ENCODE results near the gene OBSCN. TPM values are rescaled to one million over a fixed set of nuclear protein-coding genes. Genes with fewer than 3 reads are reported as not detected.

Gene OBSCN
- total RNA-seq, 1 experiment from 2014 or later, result 33.3 TPM

DNA sequence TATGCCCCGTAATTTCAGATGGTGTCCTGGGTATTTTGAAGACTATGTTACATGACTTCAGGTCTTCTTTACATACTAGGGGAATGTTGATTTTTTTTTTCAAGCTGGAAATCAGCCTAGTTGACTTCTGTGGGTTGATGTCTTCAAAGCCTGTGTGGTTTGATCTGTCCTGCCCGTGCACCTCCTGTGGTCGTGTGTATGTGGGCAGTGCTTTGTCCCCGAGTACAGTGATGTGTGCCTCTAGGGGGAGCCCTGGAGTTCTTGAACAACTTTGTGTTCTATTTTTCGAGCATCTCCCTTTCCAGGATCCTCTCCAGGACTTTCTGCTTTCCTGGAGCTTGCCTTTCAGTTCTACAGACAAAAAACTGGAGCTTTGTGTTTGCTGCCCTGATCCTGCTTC, 28.9 kb downstream of the OBSCN start:
- no peak overlapping the region for H2BK20ac ChIP-seq (ENCODE audit: low read depth, low read length, poor library complexity, severe bottlenecking)
- H4K91ac ChIP-seq (ENCODE audit: insufficient read length, low read depth, low read length), result no peak overlapping the region
- no peaks in the 10 kb centered on the region for H3K4me1 ChIP-seq (ENCODE audit: insufficient read depth, low read length)
- H3K4me2 ChIP-seq (ENCODE audit: insufficient read depth, insufficient read length, low read length), result no peak overlapping the region
- H3K79me1 ChIP-seq (ENCODE audit: insufficient read depth, low read depth, low read length, poor library complexity, severe bottlenecking), result no peaks in the 10 kb centered on the region
- H2BK12ac ChIP-seq (ENCODE audit: insufficient read length, low read depth, low read length), result no peak overlapping the region
- no peak overlapping the region for H3K4me3 Mint-ChIP-seq
- no peaks in the 10 kb centered on the region for H3K23me2 ChIP-seq (ENCODE audit: insufficient read length, low read depth, low read length, poor library complexity, severe bottlenecking)
- no peak overlapping the region for H3K4ac ChIP-seq (ENCODE audit: low read depth, low read length)
- H3K18ac ChIP-seq (ENCODE audit: insufficient read length, low read depth, low read length), result no peak overlapping the region
- H4K8ac ChIP-seq (replicated peaks; ENCODE audit: insufficient read length, low read depth, low read length), result no peak overlapping the region
- TF ChIP-seq, protein P1, sequence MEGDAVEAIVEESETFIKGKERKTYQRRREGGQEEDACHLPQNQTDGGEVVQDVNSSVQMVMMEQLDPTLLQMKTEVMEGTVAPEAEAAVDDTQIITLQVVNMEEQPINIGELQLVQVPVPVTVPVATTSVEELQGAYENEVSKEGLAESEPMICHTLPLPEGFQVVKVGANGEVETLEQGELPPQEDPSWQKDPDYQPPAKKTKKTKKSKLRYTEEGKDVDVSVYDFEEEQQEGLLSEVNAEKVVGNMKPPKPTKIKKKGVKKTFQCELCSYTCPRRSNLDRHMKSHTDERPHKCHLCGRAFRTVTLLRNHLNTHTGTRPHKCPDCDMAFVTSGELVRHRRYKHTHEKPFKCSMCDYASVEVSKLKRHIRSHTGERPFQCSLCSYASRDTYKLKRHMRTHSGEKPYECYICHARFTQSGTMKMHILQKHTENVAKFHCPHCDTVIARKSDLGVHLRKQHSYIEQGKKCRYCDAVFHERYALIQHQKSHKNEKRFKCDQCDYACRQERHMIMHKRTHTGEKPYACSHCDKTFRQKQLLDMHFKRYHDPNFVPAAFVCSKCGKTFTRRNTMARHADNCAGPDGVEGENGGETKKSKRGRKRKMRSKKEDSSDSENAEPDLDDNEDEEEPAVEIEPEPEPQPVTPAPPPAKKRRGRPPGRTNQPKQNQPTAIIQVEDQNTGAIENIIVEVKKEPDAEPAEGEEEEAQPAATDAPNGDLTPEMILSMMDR (conservative IDR thresholded peaks at IDR 0.05), result peak; percentile 77
- H3K27me3 Mint-ChIP-seq (ENCODE audit: low read depth), result no peaks in the 10 kb centered on the region; the same call in 1 of the 2 replicates
- no peak overlapping the region for H4K5ac ChIP-seq (ENCODE audit: insufficient read length, low read depth, low read length)
- peaks cover 14% of the 10 kb centered on the region for H3K9me3 ChIP-seq (ENCODE audit: control insufficient read depth, low read depth, low read length)
- no CpG with 5 or more reads among the region's 5 CpGs for WGBS (ENCODE audit: extremely low coverage, insufficient read length, low lambda C conversion rate)
- no peak overlapping the region for H2BK5ac ChIP-seq (ENCODE audit: insufficient read length, low read length)
- H4K20me1 ChIP-seq (ENCODE audit: control insufficient read depth, insufficient read depth, insufficient read length), result no peaks in the 10 kb centered on the region
- no peak overlapping the region for H2BK120ac ChIP-seq (ENCODE audit: low read depth, low read length, poor library complexity, severe bottlenecking)
- H3T11ph ChIP-seq (ENCODE audit: low read length), result no peak overlapping the region
- H3K56ac ChIP-seq (ENCODE audit: insufficient read length, low read depth, low read length), result no peak overlapping the region
- peaks cover 24 to 34% of the 10 kb centered on the region in 2 experiments for H3K9me3 Mint-ChIP-seq
- no peak overlapping the region for H3K14ac ChIP-seq (ENCODE audit: insufficient read depth, low read length)
- peaks cover 2% of the 10 kb centered on the region in 2 experiments; a peak in 3 of 4 replicates for H3K4me1 Mint-ChIP-seq
- no peak overlapping the region for H2BK15ac ChIP-seq (ENCODE audit: low read depth, low read length)
- no peaks in the 10 kb centered on the region for H3K27me3 ChIP-seq (ENCODE audit: insufficient read depth, low read length)
- H3K27ac Mint-ChIP-seq, result peak overlapping the region in 2 of 3 experiments; percentile 59 to 80; a peak in 2 of 7 replicates
- no peak overlapping the region for H3K27ac ChIP-seq (ENCODE audit: insufficient read length, low read depth, low read length)
- H3K9ac ChIP-seq (ENCODE audit: extremely low read depth, insufficient read length, low read length), result no peak overlapping the region
- no peak overlapping the region for H2AFZ ChIP-seq (ENCODE audit: low read length)
- peak; percentile 71 for DNase-seq
- no peak overlapping the region for H3K23ac ChIP-seq (ENCODE audit: insufficient read length, low read depth, low read length)
- H2AK5ac ChIP-seq (ENCODE audit: insufficient read length, low read length), result no peak overlapping the region
- H3K79me2 ChIP-seq (ENCODE audit: insufficient read depth, low read length), result no peaks in the 10 kb centered on the region; the same call in 1 of the 2 replicates
- H3K36me3 Mint-ChIP-seq (ENCODE audit: insufficient read depth in 1 of 3, low read depth in 3 of 3), result peaks cover 68 to 83% (median 81%) of the 10 kb centered on the region in 3 experiments

Measured in H9 (cell line).